ENCODE measurements around the gene DLG1. TPM values are rescaled to one million over a fixed set of nuclear protein-coding genes. Genes with fewer than 3 reads are reported as not detected.

Gene DLG1
- total and polyA plus RNA-seq, 4 donors, result 12.7 to 51.2 (median 22.3) TPM

DNA sequence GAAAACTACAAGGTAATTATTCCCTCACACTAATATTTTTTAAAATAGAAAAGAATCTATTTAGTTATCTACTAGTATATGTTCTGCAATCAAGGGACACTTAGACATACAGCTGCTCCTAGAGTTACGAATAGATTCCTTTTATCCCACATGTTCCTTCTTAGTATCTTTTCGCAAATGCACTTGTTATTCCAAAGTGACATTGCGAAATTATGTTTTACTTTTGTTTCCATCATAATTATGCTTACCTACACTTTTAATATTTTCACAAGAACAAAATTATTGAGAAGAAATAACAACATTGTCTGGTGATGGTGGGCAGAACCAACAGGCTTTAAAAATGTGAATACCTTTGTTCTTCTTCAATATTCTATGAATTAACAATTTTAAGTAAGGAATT lies 161.7 kb downstream of the DLG1 start:
- H3K4me1 ChIP-seq (ENCODE audit: control insufficient read depth in 4 of 4, insufficient read depth in 4 of 4, low read length in 3 of 4), result no peaks in the 10 kb centered on the region
- 98% methylated on average over 3 of the region's 3 CpGs for WGBS
- TF ChIP-seq, protein P1, sequence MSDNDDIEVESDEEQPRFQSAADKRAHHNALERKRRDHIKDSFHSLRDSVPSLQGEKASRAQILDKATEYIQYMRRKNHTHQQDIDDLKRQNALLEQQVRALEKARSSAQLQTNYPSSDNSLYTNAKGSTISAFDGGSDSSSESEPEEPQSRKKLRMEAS (IDR thresholded peaks at IDR 0.05), result no peak
- TF ChIP-seq, protein P2, sequence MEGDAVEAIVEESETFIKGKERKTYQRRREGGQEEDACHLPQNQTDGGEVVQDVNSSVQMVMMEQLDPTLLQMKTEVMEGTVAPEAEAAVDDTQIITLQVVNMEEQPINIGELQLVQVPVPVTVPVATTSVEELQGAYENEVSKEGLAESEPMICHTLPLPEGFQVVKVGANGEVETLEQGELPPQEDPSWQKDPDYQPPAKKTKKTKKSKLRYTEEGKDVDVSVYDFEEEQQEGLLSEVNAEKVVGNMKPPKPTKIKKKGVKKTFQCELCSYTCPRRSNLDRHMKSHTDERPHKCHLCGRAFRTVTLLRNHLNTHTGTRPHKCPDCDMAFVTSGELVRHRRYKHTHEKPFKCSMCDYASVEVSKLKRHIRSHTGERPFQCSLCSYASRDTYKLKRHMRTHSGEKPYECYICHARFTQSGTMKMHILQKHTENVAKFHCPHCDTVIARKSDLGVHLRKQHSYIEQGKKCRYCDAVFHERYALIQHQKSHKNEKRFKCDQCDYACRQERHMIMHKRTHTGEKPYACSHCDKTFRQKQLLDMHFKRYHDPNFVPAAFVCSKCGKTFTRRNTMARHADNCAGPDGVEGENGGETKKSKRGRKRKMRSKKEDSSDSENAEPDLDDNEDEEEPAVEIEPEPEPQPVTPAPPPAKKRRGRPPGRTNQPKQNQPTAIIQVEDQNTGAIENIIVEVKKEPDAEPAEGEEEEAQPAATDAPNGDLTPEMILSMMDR (IDR thresholded peaks at IDR 0.05; ENCODE audit: low read depth, low read length, missing input control), result no peak
- no peak for TF ChIP-seq GABPA (IDR thresholded peaks at IDR 0.05 in 1 of 2, conservative IDR thresholded peaks at IDR 0.05 in 1 of 2)
- TF ChIP-seq, protein P3, sequence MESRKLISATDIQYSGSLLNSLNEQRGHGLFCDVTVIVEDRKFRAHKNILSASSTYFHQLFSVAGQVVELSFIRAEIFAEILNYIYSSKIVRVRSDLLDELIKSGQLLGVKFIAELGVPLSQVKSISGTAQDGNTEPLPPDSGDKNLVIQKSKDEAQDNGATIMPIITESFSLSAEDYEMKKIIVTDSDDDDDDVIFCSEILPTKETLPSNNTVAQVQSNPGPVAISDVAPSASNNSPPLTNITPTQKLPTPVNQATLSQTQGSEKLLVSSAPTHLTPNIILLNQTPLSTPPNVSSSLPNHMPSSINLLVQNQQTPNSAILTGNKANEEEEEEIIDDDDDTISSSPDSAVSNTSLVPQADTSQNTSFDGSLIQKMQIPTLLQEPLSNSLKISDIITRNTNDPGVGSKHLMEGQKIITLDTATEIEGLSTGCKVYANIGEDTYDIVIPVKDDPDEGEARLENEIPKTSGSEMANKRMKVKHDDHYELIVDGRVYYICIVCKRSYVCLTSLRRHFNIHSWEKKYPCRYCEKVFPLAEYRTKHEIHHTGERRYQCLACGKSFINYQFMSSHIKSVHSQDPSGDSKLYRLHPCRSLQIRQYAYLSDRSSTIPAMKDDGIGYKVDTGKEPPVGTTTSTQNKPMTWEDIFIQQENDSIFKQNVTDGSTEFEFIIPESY (IDR thresholded peaks at IDR 0.05), result no peak
- H3K27ac ChIP-seq (ENCODE audit: low read depth in 1 of 2, low read length in 2 of 2), result no peak overlapping the region
- H3K9me3 ChIP-seq (ENCODE audit: control insufficient read depth in 4 of 4, low read length in 3 of 4), result peaks cover 0 to 2% (median 0%) of the 10 kb centered on the region in 4 donors
- no peaks in the 10 kb centered on the region for H3K27me3 ChIP-seq (ENCODE audit: control insufficient read depth in 4 of 4, insufficient read depth in 4 of 4, low read length in 3 of 4)
- peaks cover 0 to 38% (median 25%) of the 10 kb centered on the region in 4 donors for H3K36me3 ChIP-seq (ENCODE audit: control insufficient read depth in 4 of 4, insufficient read depth in 3 of 4, low read depth in 1 of 4, low read length in 3 of 4)
- no peak overlapping the region for H3K9ac ChIP-seq (ENCODE audit: low read depth in 1 of 2, low read length in 2 of 2)
- H3K4me3 ChIP-seq (ENCODE audit: low read depth in 1 of 3, low read length in 3 of 3), result no peak overlapping the region
- DNase-seq (ENCODE audit: low spot score), result no peak

DNA sequence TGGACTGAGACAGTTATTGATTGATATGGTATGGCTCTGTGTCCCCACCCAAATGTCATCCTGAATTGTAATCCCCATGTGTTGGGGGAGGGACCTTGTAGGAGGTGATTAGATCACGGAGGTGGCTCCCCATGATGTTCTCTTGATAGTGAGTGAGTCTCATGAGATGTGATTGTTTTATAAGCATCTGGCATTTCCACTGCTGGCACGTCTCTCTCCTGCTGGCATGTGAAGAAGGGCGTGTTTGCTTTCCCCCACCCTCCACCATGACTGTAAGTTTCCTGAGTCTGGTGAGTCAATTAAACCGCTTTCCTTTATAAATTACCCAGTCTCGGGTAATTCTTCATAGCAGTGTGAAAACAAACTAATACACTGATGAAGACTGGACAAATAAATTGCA lies 163.2 kb downstream of the DLG1 start:
- WGBS, result 99% methylated on average over 5 of the region's 5 CpGs
- H3K36me3 ChIP-seq (ENCODE audit: control insufficient read depth in 4 of 4, insufficient read depth in 3 of 4, low read depth in 1 of 4, low read length in 3 of 4), result peaks cover 0 to 43% (median 23%) of the 10 kb centered on the region in 4 donors
- no peak overlapping the region for H3K9ac ChIP-seq (ENCODE audit: low read depth in 1 of 2, low read length in 2 of 2)
- no peak for DNase-seq (ENCODE audit: low spot score)
- no peaks in the 10 kb centered on the region for H3K4me1 ChIP-seq (ENCODE audit: control insufficient read depth in 4 of 4, insufficient read depth in 4 of 4, low read length in 3 of 4)
- no peak overlapping the region for H3K27ac ChIP-seq (ENCODE audit: low read depth in 1 of 2, low read length in 2 of 2)
- peaks cover 0 to 2% (median 0%) of the 10 kb centered on the region in 4 donors for H3K9me3 ChIP-seq (ENCODE audit: control insufficient read depth in 4 of 4, low read length in 3 of 4)
- no peak for TF ChIP-seq FOXA1 (IDR thresholded peaks at IDR 0.05)
- TF ChIP-seq, protein P1 (IDR thresholded peaks at IDR 0.05), result no peak
- TF ChIP-seq EGR1 (IDR thresholded peaks at IDR 0.05; ENCODE audit: low read depth in 2 of 2), result no peak
- no peak for TF ChIP-seq HNF4G (IDR thresholded peaks at IDR 0.05)
- no peak for TF ChIP-seq NR2F2 (IDR thresholded peaks at IDR 0.05)
- TF ChIP-seq FOXA2 (IDR thresholded peaks at IDR 0.05), result no peak
- TF ChIP-seq, protein P2 (IDR thresholded peaks at IDR 0.05; ENCODE audit: low read depth, low read length, missing input control), result no peak
- no peak for TF ChIP-seq TAF1 (conservative IDR thresholded peaks at IDR 0.05)
- no peak overlapping the region for H3K4me3 ChIP-seq (ENCODE audit: low read depth in 1 of 3, low read length in 3 of 3)
- H3K27me3 ChIP-seq (ENCODE audit: control insufficient read depth in 4 of 4, insufficient read depth in 4 of 4, low read length in 3 of 4), result no peaks in the 10 kb centered on the region

Measured in liver (tissue), 9 donors.